Lower leg skin (tissue), 4 donors: Measurements from ENCODE around the gene MAD1L1. TPM values are rescaled to one million over a fixed set of nuclear protein-coding genes. Genes with fewer than 3 reads are reported as not detected.
"Not testable (repeated sequence)": the region's sequence is repeated elsewhere in the genome, so short reads cannot be mapped to it uniquely, and the experiment has no call there.

Experiments
- DNase-seq, 2 donors: peaks; one replicate each; pipeline ENCODE4 v3.0.0-alpha.2; 2019; ENCODE audit warnings: low spot score in 2 of 2
- H3K4me3 ChIP-seq: fragments of 200-600 bp; sonication (generic); 2 replicates; pipeline ENCODE4 v1.5.1; 2017; ENCODE audit warnings: mild to moderate bottlenecking, low read depth; ENCODE audit not compliant: poor library complexity, severe bottlenecking
- CTCF ChIP-seq, 3 donors: fragments of 450-650 bp; IDR thresholded peaks; one replicate each; pipeline ENCODE4 v1.5.1; 2016; ENCODE audit warnings: antibody characterized with exemption in 3 of 3, mild to moderate bottlenecking in 3 of 3, moderate library complexity in 2 of 3
- POLR2A ChIP-seq, 2 donors: fragments of 450-650 bp; IDR thresholded peaks; one replicate each; pipeline ENCODE4 v1.6.1; 2016 to 2017; ENCODE audit warnings: antibody characterized with exemption in 2 of 2, mild to moderate bottlenecking in 1 of 2, moderate library complexity in 1 of 2
- WGBS, 2 donors: methylation state at CpG; one replicate each; pipeline ENCODE4 v1.1.5; 2018; 5-methylcytosine and 5-hydroxymethylcytosine counted together
- intact Hi-C: fragments of 100-400 bp; cut with DNase I; formaldehyde crosslinking; loops from one replicate; pipeline ENCODE4 v1.15.0; 2023; ENCODE audit warnings: low total_unique reads
- total RNA-seq, 4 donors: library from RNA; depleted of rRNA; stranded (reverse); fragments of >200 nt; gene quantifications; one replicate each; pipeline ENCODE4 v1.1.0, GENCODE V29; 2016

MAD1L1 gene
- total RNA-seq, 4 donors from 2014 or later = 37.7 to 77.8 (median 59.4) TPM

- DNase-seq = peak in 1 of 2 donors; percentile 39
- TF ChIP-seq POLR2A (IDR thresholded peaks at IDR 0.05) (no peak), CTCF (IDR thresholded peaks at IDR 0.05) (no peak)
- H3K4me3 ChIP-seq = no peak overlapping the region
- intact Hi-C loops = no loop called here
- 92 to 96% methylated on average over 22 of the region's 22 CpGs for WGBS, 2 donors
These were observed 403.6 kb downstream of the MAD1L1 start for GRCh38 chr7:1829111-1829510.

- intact Hi-C loops, H3K4me3 ChIP-seq: not testable (repeated sequence)
- WGBS, 2 donors = 94 to 95% methylated on average over 16 of the region's 16 CpGs
- DNase-seq = peak in 1 of 2 donors; percentile 64
These were observed 404.6 kb downstream of the MAD1L1 start for GRCh38 chr7:1828170-1828569.

GRCh38 chr7:1827521-1827981 lies 405.2 kb downstream of the MAD1L1 start:
- 86 to 89% methylated on average over 13 to 17 of the region's 27 CpGs for WGBS, 2 donors
- DNase-seq = peak in 1 of 2 donors; percentile 45
- intact Hi-C loops, H3K4me3 ChIP-seq: not testable (repeated sequence)

- DNase-seq = peak in 1 of 2 donors; percentile 32
- intact Hi-C loops, H3K4me3 ChIP-seq: not testable (repeated sequence)
- WGBS, 2 donors = 91 to 95% methylated on average over 20 of the region's 21 CpGs
These were observed 405.8 kb downstream of the MAD1L1 start for GRCh38 chr7:1826931-1827330.

- no peak for TF ChIP-seq CTCF (IDR thresholded peaks at IDR 0.05)
- TF ChIP-seq POLR2A (IDR thresholded peaks at IDR 0.05) = no peak
- DNase-seq = peak in 1 of 2 donors; percentile 65
- no peak overlapping the region for H3K4me3 ChIP-seq
- 96% methylated on average over 22 to 45 of the region's 45 CpGs for WGBS, 2 donors
- intact Hi-C loops = no loop called here
These were observed 406.6 kb downstream of the MAD1L1 start for GRCh38 chr7:1825897-1826741.

- H3K4me3 ChIP-seq, intact Hi-C loops: not testable (repeated sequence)
- WGBS, 2 donors = 96 to 100% methylated on average over 1 to 4 of the region's 4 CpGs
- peak in 1 of 2 donors; percentile 37 for DNase-seq
These were observed 407.2 kb downstream of the MAD1L1 start for GRCh38 chr7:1825647-1825896.

- intact Hi-C loops, H3K4me3 ChIP-seq, DNase-seq: not testable (repeated sequence)
- WGBS, 2 donors = 86 to 92% methylated on average over 11 to 17 of the region's 28 CpGs
These were observed 407.7 kb downstream of the MAD1L1 start for GRCh38 chr7:1824882-1825646.

GRCh38 chr7:1824151-1824881 lies 408.4 kb downstream of the MAD1L1 start:
- H3K4me3 ChIP-seq, intact Hi-C loops: not testable (repeated sequence)
- 83 to 86% methylated on average over 31 to 33 of the region's 35 CpGs for WGBS, 2 donors
- peak in 1 of 2 donors; percentile 31 for DNase-seq
